HG03060 (cell line): ENCODE data around the gene CPD.
"Not testable (repeated sequence)": the region's sequence is repeated elsewhere in the genome, so short reads cannot be mapped to it uniquely, and the experiment has no call there.

Experiments used
- ATAC-seq: cut with Tn5 transposase; IDR thresholded peaks from one replicate; pipeline ENCODE4 v1.9.1; 2021; ENCODE audit warnings: low read depth, moderate number of reproducible peaks; ENCODE audit not compliant: unreplicated experiment

CPD gene

DNA sequence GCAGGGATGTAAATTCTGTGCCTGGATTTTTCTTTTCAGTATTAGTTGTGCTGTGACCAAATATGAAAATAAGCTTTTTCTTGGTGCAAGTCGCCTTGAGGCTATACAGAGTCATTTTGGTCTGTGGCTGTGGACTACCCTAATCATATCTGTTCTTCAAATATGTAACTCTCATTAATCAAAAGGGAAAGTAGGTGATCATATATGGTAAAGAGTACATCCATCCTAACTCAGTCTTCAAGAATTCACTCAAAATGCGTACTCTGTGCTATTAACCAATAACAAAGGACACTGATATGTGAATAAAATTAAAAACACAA, 2.6 kb downstream of the CPD start:
- no peak for ATAC-seq

DNA sequence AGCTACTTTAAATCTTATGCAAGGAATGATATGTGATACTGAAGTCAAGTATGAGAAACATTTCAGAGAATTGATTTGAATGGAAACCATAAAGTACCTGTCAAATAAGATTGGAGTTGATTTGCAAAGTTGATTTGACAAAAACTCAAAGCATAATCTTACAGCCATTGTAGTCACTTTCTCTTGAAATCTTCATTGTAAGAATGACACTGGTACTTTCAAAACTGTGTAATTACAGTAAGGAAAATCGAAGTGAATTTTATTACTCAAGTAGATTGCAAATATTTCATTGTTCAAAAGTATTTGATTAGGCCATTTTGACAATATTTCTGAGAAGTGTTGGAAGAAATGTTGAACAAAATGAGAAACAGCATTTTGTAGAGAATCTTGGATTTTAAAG, 3.6 kb downstream of the CPD start:
- no peak for ATAC-seq

DNA sequence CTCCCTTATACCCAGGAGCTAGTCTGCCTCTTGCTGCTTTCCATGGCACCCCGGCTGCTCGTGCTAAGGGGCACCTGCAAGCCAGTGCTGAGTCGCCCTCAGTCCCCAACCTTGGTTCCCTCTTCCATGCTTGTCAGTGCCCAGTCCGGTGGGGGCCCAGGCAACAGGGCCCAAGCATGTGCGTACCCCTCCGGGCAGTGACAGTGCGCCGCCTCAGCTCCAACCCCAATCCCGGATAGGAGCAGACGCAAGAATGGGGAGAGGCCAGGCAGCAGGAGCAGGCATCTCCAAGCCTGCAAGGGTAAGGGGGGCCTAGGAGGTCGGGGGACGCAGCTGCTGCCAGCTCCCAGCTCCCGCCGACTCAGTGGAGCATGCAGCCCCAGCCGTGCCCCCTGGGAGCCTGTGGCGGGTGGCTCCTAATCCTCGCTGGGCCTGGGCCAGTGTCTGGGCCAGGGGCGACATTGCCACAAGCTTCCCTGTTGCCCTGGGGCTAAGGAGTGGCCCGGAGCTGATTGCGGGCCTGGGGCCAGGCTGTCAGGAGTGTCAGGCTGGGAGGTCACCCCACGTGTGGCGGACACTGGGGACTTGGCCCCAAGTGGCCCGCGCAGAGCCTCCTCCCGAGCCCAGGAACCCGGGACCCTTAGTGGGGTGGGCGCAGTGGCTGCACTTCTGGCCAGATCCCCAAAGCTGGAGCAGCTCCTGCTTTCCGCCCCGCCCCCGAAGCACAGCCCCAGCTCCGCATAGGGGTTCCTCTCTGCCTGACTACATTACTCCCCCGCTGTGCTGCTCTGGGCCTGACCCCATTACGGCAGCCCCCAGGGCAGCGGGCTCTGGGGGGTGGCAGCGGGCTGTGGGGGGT, 9.8 kb downstream of the CPD start:
- no peak for ATAC-seq

DNA sequence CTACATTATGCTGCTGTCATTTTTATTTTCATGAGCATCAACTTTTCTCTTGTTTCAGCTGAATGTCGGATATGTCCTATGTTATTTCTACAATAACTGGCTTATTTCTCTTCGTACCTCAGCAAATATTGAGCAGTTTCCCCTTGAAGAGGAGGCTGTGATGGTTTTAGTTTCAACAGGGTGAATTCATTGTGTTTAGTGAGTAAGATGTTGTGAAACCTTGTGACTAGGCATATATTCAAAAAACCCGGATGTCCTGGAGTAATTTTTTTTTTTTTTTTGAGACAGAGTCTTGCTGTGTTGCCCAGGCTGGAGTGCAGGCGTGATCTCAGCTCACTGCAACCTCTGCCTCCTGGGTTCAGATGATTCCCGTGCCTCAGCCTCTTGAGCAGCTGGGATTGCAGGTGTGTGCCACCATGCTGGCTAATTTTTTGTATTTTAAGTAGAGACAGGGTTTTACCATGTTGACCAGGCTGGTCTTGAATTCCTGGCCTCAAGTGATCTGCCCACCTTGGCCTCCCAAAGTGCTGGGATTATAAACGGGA, 11.1 kb downstream of the CPD start:
- no peak for ATAC-seq

DNA sequence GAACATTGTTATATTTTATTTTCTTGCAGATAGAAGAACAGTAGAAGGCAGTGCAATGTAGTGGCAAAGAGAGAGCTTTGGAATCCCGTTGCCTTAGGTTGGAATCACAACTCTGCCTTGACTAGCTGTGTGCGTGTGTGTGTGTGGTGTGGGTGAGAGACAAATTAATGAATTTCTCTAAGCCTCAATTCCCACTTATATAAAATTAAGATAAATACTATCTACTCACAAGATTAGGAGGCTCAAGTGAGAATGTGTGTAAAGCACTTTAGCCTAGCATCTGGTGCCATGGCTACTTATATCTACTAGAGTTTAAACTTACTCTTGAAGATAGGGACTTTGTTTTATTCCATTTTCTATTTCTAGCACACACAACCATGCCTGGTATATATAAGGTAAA, 12.8 kb downstream of the CPD start:
- ATAC-seq, result no peak

DNA sequence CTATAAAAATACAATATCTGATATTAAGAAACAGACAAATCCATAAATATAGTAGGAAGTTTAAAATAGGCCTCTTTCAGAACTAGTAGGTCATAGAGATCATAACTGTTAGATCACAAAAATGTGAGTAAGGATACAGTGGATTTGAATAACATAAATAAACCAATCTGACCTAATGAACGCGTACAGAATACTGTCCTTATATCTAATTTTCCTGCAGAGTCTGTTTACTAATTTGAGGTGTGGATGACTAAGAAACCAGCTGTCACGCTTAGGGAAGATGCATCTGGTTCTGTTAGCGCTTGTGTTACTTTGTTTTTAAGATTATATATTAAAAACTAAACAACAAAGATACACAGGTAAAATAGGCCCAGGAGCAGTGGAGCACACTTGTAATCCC, 14.8 kb downstream of the CPD start:
- ATAC-seq, result no peak

DNA sequence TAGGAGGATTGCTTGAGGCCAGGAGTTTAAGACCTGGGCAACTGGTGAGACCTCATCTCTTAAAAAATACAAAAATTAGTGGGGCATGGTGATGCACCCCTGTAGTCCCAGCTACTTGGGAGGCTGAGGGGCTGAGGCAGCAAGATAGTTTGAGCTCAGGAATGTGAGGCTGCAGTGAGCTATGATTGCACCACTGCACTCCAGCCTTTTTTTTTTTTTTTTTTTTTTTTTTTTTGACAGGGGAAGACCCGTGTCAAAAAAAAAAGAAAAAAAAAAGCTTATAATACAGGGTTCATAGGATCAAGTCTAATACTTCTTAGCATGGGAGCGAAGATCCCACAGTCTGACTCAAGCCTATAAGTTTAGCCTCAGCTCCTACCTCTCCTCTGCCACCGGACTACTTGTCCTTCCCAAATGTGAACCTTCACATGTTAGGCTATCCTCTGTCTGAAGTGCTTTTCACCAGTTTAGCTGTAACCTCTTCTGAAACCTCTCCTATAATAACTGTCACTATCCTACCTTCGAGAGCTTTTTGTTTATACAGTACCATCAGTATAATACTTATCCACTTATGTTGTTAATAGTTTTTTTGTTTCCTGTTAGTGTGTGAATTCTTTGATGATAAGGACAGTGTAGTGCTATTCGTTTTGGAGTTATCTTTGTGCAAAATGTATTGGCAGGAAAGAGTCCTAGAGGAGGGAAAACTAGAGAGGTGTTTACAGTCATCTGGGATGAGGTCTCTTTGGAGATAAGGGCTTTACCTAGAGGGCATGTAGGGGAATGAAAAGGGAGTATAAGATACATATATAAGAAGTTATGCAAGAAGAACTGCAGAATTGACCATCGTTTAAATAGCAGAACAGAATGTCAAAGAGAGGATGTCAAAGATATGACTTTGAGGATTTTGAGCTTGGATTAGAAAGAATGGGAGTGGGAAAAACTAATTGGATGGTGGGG, 15.5 kb downstream of the CPD start:
- ATAC-seq, result no peak

DNA sequence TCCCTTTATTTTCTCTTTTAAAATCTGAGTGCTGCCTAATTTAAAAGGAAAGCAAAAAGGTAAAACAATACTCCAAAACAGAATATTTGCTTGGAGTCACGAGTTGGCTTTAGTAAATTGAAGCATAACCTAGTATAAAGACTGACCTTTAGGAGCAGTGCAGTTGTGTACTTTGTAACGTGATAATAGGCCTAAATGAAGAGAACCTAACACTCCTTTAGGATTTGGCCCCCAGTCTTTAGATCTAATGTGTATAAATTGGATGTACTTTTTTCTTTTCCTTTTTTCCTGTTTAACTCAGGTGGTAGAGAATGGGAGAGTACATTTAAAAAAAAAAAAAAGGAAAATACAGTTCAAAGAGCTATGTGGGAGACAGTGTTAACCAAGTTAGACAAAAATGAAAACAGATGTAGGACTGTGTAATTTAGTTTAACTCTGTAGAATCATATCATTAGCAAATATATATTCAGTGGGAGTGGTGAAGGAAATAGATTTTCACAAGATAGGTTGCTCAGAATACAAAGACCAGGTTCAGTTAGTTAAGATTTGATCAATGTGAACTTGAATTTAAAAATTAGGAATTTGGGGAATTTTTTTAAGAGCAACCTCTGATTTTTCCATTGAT, 16.8 kb downstream of the CPD start:
- ATAC-seq, result no peak

DNA sequence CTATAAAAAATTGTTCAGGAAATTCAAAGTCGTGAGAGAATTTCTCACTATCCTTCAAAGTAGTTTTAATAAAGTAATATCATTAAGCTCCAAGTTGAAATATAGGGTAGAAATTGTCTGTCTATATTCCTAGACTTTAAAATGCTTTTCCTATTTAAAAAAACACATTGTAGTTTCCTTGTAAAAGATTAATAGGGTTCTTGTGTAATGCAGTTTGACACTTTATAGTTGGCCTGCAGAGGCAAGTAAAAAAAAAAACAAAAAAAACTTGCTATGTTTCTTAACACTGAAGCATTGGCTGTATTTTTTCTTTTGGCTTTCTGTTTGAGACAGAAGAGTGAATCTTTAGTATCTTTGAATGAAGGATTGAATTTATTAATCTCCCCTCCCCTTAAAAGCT, 17.4 kb downstream of the CPD start:
- ATAC-seq, result no peak

DNA sequence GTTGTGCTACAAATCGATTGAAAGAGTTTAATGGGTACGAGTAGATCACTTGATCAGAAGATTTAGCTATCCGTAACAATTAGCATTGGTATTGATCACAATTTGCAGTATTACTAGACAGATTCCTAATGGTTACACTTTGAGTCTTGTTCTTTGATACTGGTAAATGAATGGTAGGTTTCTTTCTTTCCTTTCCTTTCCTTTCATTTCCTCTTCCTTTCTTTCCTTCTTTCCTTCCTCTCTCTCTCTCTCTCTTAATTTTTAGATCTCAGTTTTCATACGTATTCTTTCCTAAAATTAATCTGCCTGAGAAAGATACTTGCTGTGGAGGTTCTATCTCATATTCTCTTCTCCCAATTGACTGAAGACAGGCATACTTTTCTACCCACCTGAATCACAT, 17.9 kb downstream of the CPD start:
- ATAC-seq, result no peak

DNA sequence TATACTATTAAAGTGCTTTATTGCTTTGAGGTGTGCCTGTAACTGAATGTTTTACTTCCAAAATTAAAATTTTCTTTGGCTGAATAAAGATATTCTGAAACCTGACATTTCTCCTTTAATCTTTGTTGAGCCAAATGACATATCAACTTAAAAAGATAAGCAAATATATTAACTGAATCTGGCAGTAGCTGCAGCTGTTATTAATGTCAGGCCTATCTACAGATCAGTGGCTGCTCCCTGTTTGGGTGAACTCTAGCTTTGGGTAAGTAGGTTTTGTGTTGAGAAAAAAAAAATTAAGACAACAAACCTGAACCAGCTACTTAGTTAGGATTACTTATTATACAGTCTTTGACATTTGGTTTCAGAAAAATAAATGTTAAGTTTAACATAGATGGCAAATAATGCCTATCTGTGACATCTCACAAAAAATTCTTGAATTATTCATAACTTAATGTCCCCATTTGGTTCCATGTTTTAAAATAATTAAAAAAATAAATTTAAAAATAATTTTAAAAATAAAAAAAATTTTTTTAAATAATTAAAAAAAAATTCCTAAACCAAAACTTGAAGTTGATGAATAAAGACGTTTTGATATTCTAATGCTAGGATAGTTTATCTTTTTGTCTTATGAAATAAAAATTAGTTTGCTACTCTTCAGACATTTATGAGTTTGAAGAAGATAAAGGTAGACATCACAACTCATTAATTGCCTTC, 19.8 kb downstream of the CPD start:
- no peak for ATAC-seq

DNA sequence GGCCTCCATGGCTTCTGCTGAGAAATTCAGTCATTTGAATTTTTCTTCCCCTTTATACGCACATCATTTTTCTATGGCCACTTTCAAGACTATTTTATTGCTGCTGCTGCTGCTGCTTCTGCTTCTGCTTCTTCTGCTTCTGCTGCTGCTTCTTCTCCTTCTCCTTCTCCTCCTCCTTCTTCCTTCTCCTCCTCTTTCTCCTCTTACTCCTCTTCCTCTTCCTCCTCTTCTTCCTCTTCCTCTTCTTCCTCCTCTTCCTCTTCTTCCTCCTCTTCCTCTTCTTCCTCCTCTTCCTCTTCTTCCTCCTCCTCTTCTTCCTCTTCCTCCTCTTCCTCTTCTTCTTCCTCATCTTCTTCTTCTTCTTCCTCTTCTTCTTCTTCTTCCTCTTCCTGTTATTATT, 22.4 kb downstream of the CPD start:
- no peak for ATAC-seq

DNA sequence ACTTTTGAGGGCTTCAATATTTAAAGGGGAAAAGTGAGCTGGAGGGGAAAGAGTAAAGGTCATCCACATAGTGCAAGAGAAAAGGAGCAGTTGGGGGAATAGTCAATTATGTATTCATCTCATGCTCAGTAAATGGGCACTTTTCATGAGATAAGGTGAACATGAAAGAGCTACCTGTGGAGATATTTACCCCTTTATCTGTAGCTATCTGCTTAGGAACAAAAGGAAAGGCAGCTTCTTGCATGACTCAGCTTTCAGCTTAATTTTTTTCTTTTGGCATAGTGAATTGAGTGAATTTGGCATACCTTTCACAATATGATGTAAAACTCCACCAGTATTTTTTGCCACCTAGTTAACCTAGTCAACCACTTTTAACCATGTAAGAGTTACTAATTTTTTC, 26.4 kb downstream of the CPD start:
- ATAC-seq, result no peak

DNA sequence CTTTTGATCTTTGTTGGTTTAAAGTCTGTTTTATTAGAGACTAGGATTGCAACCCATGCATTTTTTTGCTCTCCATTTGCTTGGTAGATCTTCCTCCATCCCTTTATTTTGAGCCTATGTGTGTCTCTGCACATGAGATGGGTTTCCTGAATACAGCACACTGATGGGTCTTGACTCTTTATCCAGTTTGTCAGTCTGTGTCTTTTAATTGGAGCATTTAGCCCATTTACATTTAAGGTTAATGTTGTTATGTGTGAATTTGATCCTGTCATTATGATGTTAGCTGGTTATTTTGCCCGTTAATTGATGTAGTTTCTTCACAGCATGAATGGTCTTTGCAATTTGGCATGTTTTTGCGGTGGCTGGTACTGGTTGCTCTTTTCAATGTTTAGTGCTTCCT, 31.9 kb downstream of the CPD start:
- ATAC-seq, result not testable (repeated sequence)

DNA sequence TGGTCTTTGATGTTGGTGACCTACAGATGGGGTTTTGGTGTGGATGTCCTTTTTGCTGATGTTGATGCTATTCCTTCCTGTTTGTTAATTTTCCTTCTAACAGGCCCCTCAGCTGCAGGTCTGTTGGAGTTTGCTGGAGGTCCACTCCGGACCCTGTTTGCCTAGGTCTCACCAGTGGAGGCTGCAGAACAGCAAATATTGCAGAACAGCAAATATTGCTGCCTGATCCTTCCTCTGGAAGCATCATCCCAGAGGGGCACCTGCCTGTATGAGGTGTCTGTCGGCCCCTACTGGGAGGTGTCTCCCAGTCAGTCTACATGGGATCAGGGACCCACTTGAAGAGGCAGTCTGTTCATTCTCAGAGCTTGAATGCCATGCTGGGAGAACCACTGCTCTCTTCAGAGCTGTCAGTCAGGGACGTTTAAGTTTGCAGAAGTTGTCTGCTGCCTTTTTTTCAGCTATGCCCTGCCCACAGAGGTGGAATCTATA, 33.3 kb downstream of the CPD start:
- ATAC-seq, result not testable (repeated sequence)

DNA sequence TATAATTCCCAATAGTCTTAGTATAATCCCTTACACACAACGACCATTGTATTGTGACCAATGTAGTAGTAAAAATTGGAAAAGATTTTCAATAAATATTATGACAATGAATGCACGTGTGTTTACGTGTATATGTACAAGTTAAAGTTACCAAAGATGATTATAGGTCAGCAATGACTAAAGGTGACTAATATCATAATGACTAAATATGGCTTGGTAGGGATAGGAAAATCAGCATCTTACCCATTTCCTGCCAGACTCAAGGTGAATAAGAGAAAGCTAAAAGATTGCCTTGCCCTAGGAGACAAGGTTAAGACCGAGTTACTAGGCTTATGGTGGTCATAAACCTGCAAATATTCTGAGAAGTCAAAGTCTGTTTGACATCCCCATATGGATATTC, 34.4 kb downstream of the CPD start:
- no peak for ATAC-seq

DNA sequence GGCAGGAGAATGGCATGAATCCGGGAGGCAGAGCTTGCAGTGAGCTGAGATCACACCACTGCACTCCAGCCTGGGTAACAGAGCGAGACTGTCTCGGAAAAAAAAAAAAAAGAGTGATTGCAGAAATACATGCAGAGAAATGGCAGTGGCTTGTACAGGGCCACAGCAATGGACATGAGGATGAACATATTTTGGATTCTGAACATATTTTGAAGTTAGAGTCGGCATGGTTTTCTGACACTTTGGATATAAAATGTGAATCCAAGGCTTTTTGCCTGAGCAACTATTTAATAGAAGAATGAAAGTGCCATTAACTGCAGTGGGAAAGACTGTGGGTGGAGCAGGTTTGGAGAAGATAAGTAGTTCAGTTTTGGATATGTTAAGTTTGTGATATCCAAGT, 35.8 kb downstream of the CPD start:
- ATAC-seq, result no peak

DNA sequence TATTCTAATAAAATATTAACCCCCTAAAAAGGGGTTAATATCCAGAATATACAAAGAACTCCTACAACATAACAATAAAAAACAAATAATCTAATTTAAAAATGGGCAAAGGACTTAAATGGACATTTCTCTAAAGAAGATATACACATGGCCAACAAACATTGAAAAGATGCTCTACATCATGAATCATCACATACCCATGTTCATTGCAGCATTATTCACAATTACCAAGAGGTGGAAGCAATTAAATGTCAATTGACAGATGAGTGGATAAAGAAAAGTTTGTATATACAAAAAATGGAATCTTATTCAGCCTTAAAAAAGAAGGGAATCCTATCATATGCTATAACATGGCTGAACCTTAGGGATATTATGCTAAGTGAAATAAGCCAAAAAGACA, 36.8 kb downstream of the CPD start:
- no peak for ATAC-seq

DNA sequence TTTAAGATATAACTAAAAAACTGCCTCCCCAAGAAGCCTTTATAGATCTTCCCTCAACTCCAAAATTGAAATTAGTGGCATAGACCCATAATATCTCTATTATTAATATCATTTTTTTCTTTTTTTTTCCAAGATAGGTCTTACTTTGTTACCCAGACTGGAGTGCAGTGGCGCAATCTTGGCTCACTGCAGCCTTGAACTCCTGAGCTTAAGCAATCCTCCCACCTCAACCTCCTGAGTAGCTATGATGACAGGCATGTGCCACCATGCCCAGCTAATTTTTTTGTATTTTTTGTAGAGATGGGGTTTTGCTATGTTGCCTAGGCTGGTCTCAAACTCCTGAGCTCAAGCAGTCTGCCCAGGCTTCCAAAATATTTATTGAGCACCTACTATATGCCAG, 39.3 kb downstream of the CPD start:
- not testable (repeated sequence) for ATAC-seq

DNA sequence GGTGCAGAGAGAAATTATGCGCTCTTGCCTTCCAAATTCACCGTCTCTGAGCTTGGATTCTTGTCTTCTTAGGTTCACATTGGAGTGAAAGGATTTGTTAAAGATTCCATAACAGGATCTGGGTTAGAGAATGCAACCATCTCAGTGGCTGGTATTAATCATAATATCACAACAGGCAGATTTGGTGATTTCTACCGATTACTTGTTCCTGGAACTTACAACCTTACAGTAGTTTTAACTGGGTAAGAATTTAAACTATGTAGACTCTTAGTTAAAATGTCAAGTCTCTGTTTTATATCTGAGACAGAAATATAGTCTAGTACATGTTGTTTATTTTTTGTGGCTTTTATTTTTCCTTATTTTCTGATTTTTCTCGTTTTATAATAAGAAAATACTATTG, 42.9 kb downstream of the CPD start:
- no peak for ATAC-seq
